Measurements from ENCODE around the gene SMAD7. TPM values are rescaled to one million over a fixed set of nuclear protein-coding genes. Genes with fewer than 3 reads are reported as not detected.

SMAD7 gene
- total and polyA plus RNA-seq, 10 of the 15 experiments (the other 5 are each of a cell fraction or from before 2014, with no cell fraction given): 1.3 to 22.5 (median 8.0) TPM

GRCh38 chr18:48952287-48953103 is 1.7 kb upstream of the SMAD7 start (continued):
- TF ChIP-seq RUNX3 (IDR thresholded peaks at IDR 0.05; ENCODE audit: low read length) (peak; percentile 31; the same call in 1 of the 2 replicates), BRCA1 (IDR thresholded peaks at IDR 0.05; ENCODE audit: low read depth, low read length) (no peak), RELA (IDR thresholded peaks at IDR 0.05; ENCODE audit: borderline replicate concordance, partially characterized antibody) (no peak), TARDBP (IDR thresholded peaks at IDR 0.05; ENCODE audit: borderline replicate concordance) (no peak), BACH1 (IDR thresholded peaks at IDR 0.05; ENCODE audit: borderline replicate concordance) (no peak), SMC3 (IDR thresholded peaks at IDR 0.05; ENCODE audit: borderline replicate concordance, low read length) (no peak), BCL3 (IDR thresholded peaks at IDR 0.05; ENCODE audit: borderline replicate concordance, insufficient read depth, low read depth, low read length, poor library complexity, severe bottlenecking) (no peak), RB1 (IDR thresholded peaks at IDR 0.05; ENCODE audit: borderline replicate concordance) (0 out of 2 replicates have a peak, but pooled peaks have one; percentile 33), ZBTB11 (CRISPR knock-in tag; IDR thresholded peaks at IDR 0.05) (no peak), FOXK2 (IDR thresholded peaks at IDR 0.05) (no peak), NRF1 (conservative IDR thresholded peaks at IDR 0.05; ENCODE audit: low read depth, low read length) (no peak), JUNB (IDR thresholded peaks at IDR 0.05) (no peak), EZH2 (IDR thresholded peaks at IDR 0.05; ENCODE audit: borderline replicate concordance, control insufficient read depth, low read depth, low read length) (no peak), YBX1 (IDR thresholded peaks at IDR 0.05) (no peak), ZNF592 (IDR thresholded peaks at IDR 0.05) (no peak), ATF2 (IDR thresholded peaks at IDR 0.05; ENCODE audit: low read length) (no peak), BCL11A (IDR thresholded peaks at IDR 0.05; ENCODE audit: low read depth, low read length) (no peak), RELB (IDR thresholded peaks at IDR 0.05; ENCODE audit: low read depth) (peak; percentile 53)
